HFF-Myc (cell line): ENCODE results near the gene MLKL.

Experiments
- DNase-seq: peaks from one replicate; pipeline ENCODE4 v3.0.0-alpha.2; 2011; ENCODE audit warnings: low read depth; ENCODE audit errors: extremely low read depth
- H3K4me3 ChIP-seq: replicated peaks from 2 replicates; pipeline ENCODE4 v1.5.1; 2011; ENCODE audit warnings: low read depth, mild to moderate bottlenecking, control low read depth, low read length
- CTCF ChIP-seq: IDR thresholded peaks from 2 replicates; pipeline ENCODE4 v1.5.1; 2012; ENCODE audit warnings: mild to moderate bottlenecking, low read depth, low read length, control low read depth; ENCODE audit errors: missing control alignments

MLKL gene

GRCh38 chr16:74700438-74701225, at the start of gene MLKL:
Gene MLKL, minus strand, starts transcription at chr16:74700862. Its CDS starts 5,105 bp downstream, at chr16:74695757.
- no peak for TF ChIP-seq CTCF
- DNase-seq, result no peak
- H3K4me3 ChIP-seq, result peak within 1 kb of the TSS; percentile 89

- no peak for TF ChIP-seq CTCF
- no peak overlapping the region for H3K4me3 ChIP-seq
- no peak for DNase-seq
Measured at GRCh38 chr16:74749291-74750055, 48.8 kb upstream of the MLKL start.

GRCh38 chr16:74748616-74749026, 48.0 kb upstream of the MLKL start:
- TF ChIP-seq CTCF, result no peak
- H3K4me3 ChIP-seq, result no peak overlapping the region
- no peak for DNase-seq

- no peak overlapping the region for H3K4me3 ChIP-seq
- no peak for DNase-seq
- TF ChIP-seq CTCF, result no peak
Measured at GRCh38 chr16:74747716-74748615, 47.3 kb upstream of the MLKL start.

GRCh38 chr16:74745926-74746325, 45.3 kb upstream of the MLKL start:
- no peak for DNase-seq
- no peak overlapping the region for H3K4me3 ChIP-seq
- TF ChIP-seq CTCF, result no peak

GRCh38 chr16:74745109-74745615, 44.5 kb upstream of the MLKL start:
- no peak for TF ChIP-seq CTCF
- no peak overlapping the region for H3K4me3 ChIP-seq
- DNase-seq, result no peak
